IPS-15b (cell line): ENCODE results near the gene GOLGA8Q.
"Not testable (repeated sequence)": the region's sequence is repeated elsewhere in the genome, so short reads cannot be mapped to it uniquely, and the experiment has no call there.

ENCODE experiments used
- H3K27me3 ChIP-seq: one replicate; pipeline ENCODE4 v1.6.1; 2013; ENCODE audit warnings: low read length; ENCODE audit not compliant: control insufficient read depth, insufficient read depth
- H3K36me3 ChIP-seq: one replicate; pipeline ENCODE4 v1.6.1; 2013; ENCODE audit warnings: low read length; ENCODE audit not compliant: control insufficient read depth, insufficient read depth
- H3K4me1 ChIP-seq: one replicate; pipeline ENCODE4 v1.6.1; 2013; ENCODE audit warnings: mild to moderate bottlenecking, low read length; ENCODE audit not compliant: control insufficient read depth, insufficient read depth
- H3K4me3 ChIP-seq: one replicate; pipeline ENCODE4 v1.5.1; 2013; ENCODE audit warnings: low read depth, low read length
- H3K9ac ChIP-seq: one replicate; pipeline ENCODE4 v1.6.1; 2013; ENCODE audit warnings: low read depth, mild to moderate bottlenecking, low read length
- H3K9me3 ChIP-seq: one replicate; pipeline ENCODE4 v1.6.1; 2013; ENCODE audit warnings: mild to moderate bottlenecking, low read length; ENCODE audit not compliant: control insufficient read depth, insufficient read depth

The GOLGA8Q gene, protein sequence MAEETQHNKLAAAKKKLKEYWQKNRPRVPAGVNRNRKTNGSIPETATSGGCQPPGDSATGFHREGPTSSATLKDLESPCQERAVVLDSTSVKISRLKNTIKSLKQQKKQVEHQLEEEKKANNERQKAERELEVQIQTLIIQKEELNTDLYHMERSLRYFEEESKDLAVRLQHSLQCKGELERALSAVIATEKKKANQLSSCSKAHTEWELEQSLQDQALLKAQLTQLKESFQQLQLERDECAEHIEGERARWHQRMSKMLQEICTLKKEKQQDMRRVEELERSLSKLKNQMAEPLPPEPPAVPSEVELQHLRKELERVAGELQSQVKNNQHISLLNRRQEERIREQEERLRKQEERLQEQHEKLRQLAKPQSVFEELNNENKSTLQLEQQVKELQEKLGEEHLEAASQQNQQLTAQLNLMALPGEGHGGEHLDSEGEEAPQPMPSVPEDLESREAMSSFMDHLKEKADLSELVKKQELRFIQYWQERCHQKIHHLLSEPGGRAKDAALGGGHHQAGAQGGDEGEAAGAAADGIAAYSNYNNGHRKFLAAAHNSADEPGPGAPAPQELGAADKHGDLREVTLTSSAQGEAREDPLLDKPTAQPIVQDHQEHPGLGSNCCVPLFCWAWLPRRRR

DNA sequence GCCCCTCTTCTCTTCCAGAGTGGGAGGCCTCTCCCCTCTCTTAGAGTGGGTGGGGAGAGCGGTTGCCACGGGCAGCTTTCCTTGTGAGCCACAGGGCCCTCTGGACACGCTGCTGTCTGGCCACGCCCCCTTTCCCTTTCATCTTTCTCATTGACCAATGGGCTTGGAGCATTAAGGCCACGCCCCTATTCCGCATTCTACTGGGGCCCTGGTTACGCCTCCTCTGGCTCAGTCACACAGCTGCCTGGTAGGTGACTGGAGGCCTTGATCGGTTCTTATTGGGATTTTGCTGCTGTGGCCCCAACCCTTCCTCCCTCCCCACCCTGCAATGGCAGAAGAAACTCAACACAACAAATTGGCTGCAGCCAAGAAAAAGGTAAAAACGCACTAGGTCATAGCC, at the start of gene GOLGA8Q:
Gene GOLGA8Q, plus strand, starts transcription at position 301 of the 400 bp plus-strand sequence. Its CDS starts 28 bp downstream, at position 329.
- H3K4me3 ChIP-seq, H3K27me3 ChIP-seq, H3K9ac ChIP-seq, H3K36me3 ChIP-seq, H3K4me1 ChIP-seq, H3K9me3 ChIP-seq: not testable (repeated sequence)

DNA sequence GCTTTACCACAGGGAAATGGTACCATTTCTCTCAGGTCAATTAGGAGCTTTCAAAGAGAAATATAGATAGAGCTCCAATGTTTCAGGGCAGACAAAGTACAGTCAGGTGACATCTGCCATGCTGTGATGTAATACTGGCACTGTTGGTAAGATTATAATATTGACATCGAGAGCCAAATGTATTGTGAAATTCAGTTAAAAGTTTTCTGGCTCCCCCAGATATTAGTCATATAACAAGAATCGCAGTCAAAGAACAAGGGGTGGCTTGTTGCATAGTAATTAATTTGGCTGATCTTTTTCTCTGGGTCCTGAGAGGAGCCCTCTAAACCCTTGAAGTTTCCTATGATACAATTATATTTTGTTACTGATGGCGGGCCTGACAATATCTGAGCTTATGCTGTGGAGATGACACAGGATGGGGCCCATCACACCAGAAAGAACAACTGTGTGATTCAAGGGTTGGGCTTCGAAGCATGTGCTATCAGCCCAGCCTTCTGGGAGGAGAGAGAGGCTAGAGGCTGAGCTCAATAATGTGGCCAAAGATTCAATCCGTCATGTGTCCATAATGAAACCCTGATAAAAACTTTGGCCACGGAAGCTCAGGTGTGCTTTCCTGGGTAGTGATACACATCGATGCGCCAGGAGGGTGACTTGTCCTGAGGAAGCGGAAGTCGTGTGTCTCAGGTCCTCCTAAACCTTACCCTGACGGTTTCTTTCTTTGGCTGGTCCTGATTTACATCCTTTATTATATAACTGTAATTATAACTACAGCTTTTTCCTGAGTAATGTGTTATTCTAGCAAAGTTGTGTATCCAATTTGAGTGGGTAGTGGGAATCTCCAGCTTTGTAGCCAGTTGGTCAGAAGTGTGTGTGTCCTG, 48.7 kb upstream of the GOLGA8Q start:
- not testable (repeated sequence) for H3K27me3 ChIP-seq, H3K4me1 ChIP-seq, H3K9me3 ChIP-seq, H3K9ac ChIP-seq, H3K4me3 ChIP-seq, H3K36me3 ChIP-seq

DNA sequence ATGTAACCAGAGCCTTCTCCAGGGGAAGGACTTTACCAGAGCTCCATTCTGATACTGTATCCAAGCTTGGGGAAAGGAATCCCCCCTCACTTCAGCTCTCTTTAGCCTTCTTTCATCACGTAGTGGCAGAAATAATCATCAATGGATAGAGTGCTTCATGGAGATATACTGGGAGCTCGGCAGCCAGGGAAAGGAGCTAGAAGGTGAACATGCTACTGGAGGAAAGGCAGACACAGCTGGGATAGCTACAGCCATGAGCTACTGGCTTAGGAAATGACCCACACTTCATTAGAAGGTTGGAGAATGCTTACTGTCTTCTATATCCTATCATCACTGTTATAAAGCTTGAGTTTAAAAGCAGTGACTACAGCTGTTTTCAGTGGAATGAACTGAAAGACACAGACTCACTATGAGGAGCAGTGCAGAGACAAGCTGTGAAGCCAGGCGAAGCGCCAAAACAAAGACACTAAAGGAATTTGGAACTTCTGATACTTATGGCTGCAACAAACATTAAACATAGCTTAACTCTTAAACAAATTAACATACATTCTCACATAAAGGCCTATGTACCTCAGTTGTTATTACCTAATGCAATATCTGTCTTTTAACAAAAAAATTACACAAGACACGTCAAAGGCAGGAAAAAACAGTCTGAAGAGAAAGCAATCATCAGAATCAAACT, 47.5 kb upstream of the GOLGA8Q start:
- H3K4me3 ChIP-seq, H3K4me1 ChIP-seq, H3K27me3 ChIP-seq, H3K9me3 ChIP-seq, H3K9ac ChIP-seq, H3K36me3 ChIP-seq: not testable (repeated sequence)

DNA sequence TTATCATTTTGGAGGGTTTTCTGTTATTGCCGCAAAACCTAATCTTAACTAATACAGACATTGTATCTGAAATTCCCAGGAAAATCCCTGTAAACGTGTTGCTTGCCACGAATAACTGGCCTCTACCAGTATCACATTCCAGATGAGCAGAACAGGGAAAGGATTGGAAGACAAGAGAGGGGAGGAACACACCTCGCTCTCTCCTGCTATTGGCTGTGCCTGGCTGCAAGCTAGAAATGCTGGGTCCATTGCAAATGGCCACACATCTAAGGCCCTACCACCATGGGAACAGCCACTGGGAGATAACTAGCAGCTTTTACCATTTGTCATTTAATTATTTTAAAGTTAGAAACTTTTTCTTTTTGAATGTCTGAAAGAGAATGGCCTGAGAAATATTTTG, 37.3 kb upstream of the GOLGA8Q start:
- not testable (repeated sequence) for H3K4me3 ChIP-seq, H3K9ac ChIP-seq, H3K4me1 ChIP-seq, H3K27me3 ChIP-seq, H3K9me3 ChIP-seq, H3K36me3 ChIP-seq

GRCh38 chr15:30523453-30524243, 28.2 kb upstream of the GOLGA8Q start:
- not testable (repeated sequence) for H3K4me1 ChIP-seq, H3K36me3 ChIP-seq, H3K4me3 ChIP-seq, H3K9ac ChIP-seq, H3K27me3 ChIP-seq, H3K9me3 ChIP-seq

DNA sequence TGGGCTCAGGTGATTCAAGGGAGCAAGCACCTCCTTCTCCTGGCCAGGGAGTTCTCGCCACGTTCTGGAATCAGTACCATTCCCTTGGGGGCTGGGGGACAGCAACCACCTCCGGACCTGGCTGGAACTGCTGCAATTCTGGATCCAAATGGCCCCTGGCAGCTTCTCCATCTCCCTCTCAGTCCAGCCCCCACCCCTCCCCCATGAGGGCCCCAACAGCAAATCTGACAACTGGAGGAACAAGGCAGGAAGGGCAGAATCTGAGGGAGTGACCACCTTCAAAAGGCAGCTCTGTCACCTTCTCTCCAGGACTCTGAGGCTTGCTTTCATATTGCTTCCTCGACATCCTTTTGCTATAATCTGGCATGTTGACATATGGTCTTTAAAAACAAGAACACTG, 25.9 kb upstream of the GOLGA8Q start:
- H3K4me1 ChIP-seq, H3K4me3 ChIP-seq, H3K36me3 ChIP-seq, H3K27me3 ChIP-seq, H3K9me3 ChIP-seq, H3K9ac ChIP-seq: not testable (repeated sequence)

- H3K27me3 ChIP-seq, H3K36me3 ChIP-seq, H3K4me3 ChIP-seq, H3K9ac ChIP-seq, H3K4me1 ChIP-seq, H3K9me3 ChIP-seq: not testable (repeated sequence)
Measured at GRCh38 chr15:30529049-30529448, 22.8 kb upstream of the GOLGA8Q start.

GRCh38 chr15:30566949-30567348, 15.1 kb downstream of the GOLGA8Q start:
- not testable (repeated sequence) for H3K36me3 ChIP-seq, H3K9me3 ChIP-seq, H3K9ac ChIP-seq, H3K4me1 ChIP-seq, H3K4me3 ChIP-seq, H3K27me3 ChIP-seq

GRCh38 chr15:30573012-30573491, 21.2 kb downstream of the GOLGA8Q start:
- not testable (repeated sequence) for H3K36me3 ChIP-seq, H3K27me3 ChIP-seq, H3K9ac ChIP-seq, H3K4me3 ChIP-seq, H3K9me3 ChIP-seq, H3K4me1 ChIP-seq

DNA sequence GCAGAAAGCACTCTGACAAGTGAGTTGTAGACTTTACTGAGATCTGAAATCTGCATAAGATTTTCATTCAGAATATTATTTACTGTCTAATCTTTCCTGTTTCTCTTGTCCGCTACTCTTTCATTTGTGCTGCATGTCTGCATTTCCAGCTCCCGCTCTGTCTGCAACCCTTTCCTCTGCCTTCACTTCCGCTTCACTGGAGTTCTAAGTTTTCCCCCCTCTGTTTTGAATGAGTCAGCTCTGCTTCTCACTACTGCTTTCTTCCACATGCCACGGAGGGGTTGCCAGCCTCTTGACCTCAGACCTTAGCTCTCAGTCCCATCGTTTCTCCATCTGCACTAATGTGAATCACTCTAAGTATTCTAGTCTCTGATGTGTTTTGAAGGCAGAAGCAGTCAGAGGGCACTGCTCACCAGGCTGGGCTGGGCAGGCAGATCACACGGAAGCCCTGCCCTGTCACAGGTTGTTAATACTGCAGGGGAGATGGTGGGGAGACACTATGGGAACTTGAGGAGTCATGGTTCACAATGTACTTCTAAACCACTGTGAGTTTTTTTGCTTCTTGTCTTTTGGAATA, 27.6 kb downstream of the GOLGA8Q start:
- H3K9ac ChIP-seq, H3K36me3 ChIP-seq, H3K4me1 ChIP-seq, H3K27me3 ChIP-seq, H3K4me3 ChIP-seq, H3K9me3 ChIP-seq: not testable (repeated sequence)

- not testable (repeated sequence) for H3K4me1 ChIP-seq, H3K9me3 ChIP-seq, H3K4me3 ChIP-seq, H3K27me3 ChIP-seq, H3K9ac ChIP-seq, H3K36me3 ChIP-seq
Measured at GRCh38 chr15:30580716-30581115, 28.9 kb downstream of the GOLGA8Q start.
